Testis (tissue), 2 donors: ENCODE data around the gene IPO11.

Experiments
- POLR2A ChIP-seq: fragments of 450-650 bp; IDR thresholded peaks from one replicate; pipeline ENCODE4 v1.6.1; 2017; ENCODE audit warnings: antibody characterized with exemption, mild to moderate bottlenecking, moderate library complexity
- TF ChIP-seq, protein P1 (sequence below), 3 experiments: fragments of 450-650 bp in 2 of 3; fragments of 200-600 bp in 1 of 3; sonication (generic) in 1 of 3; IDR thresholded peaks; one replicate each; pipeline ENCODE4 v1.5.1; 2016 to 2019; ENCODE audit warnings: antibody characterized with exemption in 3 of 3, mild to moderate bottlenecking in 2 of 3, moderate library complexity in 1 of 3

DNA sequence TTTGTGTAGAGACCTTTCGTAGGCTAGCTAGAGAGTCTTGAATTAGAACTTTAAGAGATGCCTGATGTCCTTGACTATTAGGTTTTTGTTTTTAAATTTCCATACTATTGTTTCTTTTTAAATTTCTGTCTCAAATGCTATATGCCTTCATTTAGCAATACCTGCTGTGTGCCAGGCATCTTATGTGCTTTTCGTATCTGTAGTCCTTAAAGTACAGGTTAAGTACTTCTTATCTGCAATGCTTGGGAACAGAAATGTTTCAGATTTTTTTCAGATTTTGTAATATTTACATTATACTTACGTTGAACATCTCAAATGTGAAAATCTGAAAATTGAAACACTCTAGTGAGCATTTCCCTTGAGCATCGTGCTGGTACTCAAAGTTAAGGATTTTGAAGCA, 49.0 kb downstream of the IPO11 start:
- no peak for TF ChIP-seq POLR2A
- TF ChIP-seq, protein P1, sequence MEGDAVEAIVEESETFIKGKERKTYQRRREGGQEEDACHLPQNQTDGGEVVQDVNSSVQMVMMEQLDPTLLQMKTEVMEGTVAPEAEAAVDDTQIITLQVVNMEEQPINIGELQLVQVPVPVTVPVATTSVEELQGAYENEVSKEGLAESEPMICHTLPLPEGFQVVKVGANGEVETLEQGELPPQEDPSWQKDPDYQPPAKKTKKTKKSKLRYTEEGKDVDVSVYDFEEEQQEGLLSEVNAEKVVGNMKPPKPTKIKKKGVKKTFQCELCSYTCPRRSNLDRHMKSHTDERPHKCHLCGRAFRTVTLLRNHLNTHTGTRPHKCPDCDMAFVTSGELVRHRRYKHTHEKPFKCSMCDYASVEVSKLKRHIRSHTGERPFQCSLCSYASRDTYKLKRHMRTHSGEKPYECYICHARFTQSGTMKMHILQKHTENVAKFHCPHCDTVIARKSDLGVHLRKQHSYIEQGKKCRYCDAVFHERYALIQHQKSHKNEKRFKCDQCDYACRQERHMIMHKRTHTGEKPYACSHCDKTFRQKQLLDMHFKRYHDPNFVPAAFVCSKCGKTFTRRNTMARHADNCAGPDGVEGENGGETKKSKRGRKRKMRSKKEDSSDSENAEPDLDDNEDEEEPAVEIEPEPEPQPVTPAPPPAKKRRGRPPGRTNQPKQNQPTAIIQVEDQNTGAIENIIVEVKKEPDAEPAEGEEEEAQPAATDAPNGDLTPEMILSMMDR (IDR thresholded peaks at IDR 0.05) = no peak
